AG04449 (cell line): ENCODE data around the gene NSG1.
"Not testable (repeated sequence)": the region's sequence is repeated elsewhere in the genome, so short reads cannot be mapped to it uniquely, and the experiment has no call there.

Experiments used
- CTCF ChIA-PET: fragments of 350-600 bp; formaldehyde crosslinking; extraction: SDS; loops from one replicate; lab custom pipeline; 2021; ENCODE audit warnings: antibody characterized with exemption; lab: Yijun Ruan, JAX
- POLR2A ChIA-PET: fragments of 400-600, 350-600 bp; formaldehyde crosslinking; extraction: SDS; loops from one replicate; lab custom pipeline; 2020; ENCODE audit warnings: antibody characterized with exemption, inconsistent platforms; lab: Yijun Ruan, JAX
- DNase-seq: peaks from one replicate; pipeline ENCODE4 v3.0.0-alpha.2; 2010; ENCODE audit warnings: low read depth, low spot score
- H3K4me3 ChIP-seq: 2 replicates; pipeline ENCODE4 v1.5.1; 2011; ENCODE audit warnings: low read depth, mild to moderate bottlenecking, control low read depth, low read length
- TF ChIP-seq, protein P1 (sequence below): IDR thresholded peaks from one replicate; pipeline ENCODE4 v1.5.1; 2011; ENCODE audit warnings: mild to moderate bottlenecking, moderate library complexity, low read length, control low read depth, inconsistent platforms; ENCODE audit not compliant: insufficient read depth; ENCODE audit errors: missing control alignments

Gene NSG1

DNA sequence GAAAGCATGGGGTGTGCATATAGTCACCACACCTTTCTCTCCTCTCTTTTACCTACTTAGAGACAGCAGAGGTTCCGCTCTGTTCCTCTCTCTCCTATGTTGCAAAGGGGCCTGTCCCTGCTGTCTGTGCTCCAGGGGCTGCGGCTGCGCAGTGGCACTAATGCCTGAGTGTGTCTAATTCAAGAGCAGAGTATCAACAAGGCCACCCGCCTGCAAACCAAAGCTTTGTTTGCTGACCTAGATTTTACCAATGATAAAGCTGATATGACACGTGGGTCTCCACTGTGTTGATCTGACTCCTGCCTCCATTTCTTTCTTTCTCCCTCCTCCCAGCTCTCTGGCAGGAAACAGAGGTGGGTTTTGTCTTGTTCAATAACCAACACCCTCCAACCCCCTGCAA is 74.9 kb downstream of the NSG1 start:
- TF ChIP-seq, protein P1, sequence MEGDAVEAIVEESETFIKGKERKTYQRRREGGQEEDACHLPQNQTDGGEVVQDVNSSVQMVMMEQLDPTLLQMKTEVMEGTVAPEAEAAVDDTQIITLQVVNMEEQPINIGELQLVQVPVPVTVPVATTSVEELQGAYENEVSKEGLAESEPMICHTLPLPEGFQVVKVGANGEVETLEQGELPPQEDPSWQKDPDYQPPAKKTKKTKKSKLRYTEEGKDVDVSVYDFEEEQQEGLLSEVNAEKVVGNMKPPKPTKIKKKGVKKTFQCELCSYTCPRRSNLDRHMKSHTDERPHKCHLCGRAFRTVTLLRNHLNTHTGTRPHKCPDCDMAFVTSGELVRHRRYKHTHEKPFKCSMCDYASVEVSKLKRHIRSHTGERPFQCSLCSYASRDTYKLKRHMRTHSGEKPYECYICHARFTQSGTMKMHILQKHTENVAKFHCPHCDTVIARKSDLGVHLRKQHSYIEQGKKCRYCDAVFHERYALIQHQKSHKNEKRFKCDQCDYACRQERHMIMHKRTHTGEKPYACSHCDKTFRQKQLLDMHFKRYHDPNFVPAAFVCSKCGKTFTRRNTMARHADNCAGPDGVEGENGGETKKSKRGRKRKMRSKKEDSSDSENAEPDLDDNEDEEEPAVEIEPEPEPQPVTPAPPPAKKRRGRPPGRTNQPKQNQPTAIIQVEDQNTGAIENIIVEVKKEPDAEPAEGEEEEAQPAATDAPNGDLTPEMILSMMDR: no peak
- DNase-seq: no peak
- H3K4me3 ChIP-seq: no peak overlapping the region
- POLR2A ChIA-PET: no interaction called here
- CTCF ChIA-PET: no interaction called here

DNA sequence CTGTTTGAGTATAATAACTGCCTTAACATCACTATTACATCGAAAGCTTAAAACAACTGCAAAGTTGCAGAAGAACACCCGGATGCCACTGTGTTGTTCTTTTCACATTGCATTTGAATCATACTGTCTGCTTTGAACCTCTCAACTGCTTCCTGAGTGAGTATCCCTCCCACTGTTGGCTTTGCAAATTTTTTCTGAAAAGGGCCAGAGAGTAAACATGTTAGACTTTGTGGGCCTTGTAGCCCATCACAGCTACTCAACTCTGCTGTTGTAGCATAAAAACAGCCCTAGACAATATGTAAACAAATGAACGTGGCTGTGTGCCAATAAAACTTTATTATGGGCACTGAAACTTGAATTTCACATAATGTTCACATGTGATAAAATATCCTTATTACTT is 76.1 kb downstream of the NSG1 start:
- POLR2A ChIA-PET: no interaction called here

DNA sequence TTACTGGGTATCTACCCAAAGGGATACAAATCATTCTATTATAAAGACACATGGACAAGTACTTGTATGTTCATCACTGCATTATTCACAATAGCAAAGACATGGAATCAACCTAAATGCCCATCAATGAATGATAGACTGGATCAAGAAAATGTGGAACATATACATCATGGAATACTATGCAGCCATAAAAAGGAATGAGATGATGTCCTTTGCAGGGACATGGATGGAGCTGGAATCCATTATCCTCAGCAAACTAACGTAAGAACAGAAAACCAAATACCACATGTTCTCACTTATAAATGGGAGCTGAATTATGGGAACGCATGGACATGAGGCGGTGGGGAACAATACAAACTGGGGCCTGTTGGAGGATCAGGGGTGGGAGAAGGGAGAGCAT is 78.3 kb downstream of the NSG1 start:
- H3K4me3 ChIP-seq, CTCF ChIA-PET, DNase-seq, POLR2A ChIA-PET: not testable (repeated sequence)

More for the DNA sequence above, 76.1 kb downstream of the NSG1 start:
- TF ChIP-seq, protein P1: no peak
- H3K4me3 ChIP-seq: no peak overlapping the region
- CTCF ChIA-PET: interaction anchor here (0.6 to 2.5 kb wide), 3 partner anchors 10 to 18 kb away, joined by 3 to 7 read pairs (median 4); no protein-coding TSS in a partner anchor
- DNase-seq: no peak
